SK-N-SH (cell line): ENCODE results near the gene PARP4. TPM values are rescaled to one million over a fixed set of nuclear protein-coding genes. Genes with fewer than 3 reads are reported as not detected.

Experiments
- CTCF ChIA-PET: fragments of 300-600, 350-600 bp; formaldehyde crosslinking; extraction: SDS; loops from one replicate; lab custom pipeline; 2021; lab: Yijun Ruan, JAX
- POLR2A ChIA-PET: fragments of 350-600 bp; sonication (Branson Sonifier 250); formaldehyde crosslinking; extraction: SDS; loops from one replicate; lab custom pipeline; 2020; ENCODE audit warnings: antibody characterized with exemption, inconsistent platforms; lab: Yijun Ruan, JAX
- DNase-seq: peaks from one replicate; pipeline ENCODE4 v3.0.0; 2012
- H2AFZ ChIP-seq: fragments of 200-600 bp; sonication (generic); 2 replicates; pipeline ENCODE4 v1.8.1; 2016; ENCODE audit warnings: antibody characterized with exemption, mild to moderate bottlenecking, low read depth
- H3F3A ChIP-seq: fragments of 200-600 bp; sonication (generic); replicated peaks from 2 replicates; pipeline ENCODE3; 2016; ENCODE audit warnings: antibody characterized with exemption, mild to moderate bottlenecking; ENCODE audit not compliant: insufficient read depth
- H3K27ac ChIP-seq, 2 experiments: fragments of 200-500 bp in 1 of 2; fragments of 200-600 bp in 1 of 2; sonication (Bioruptor generic) in 1 of 2; sonication (generic), shearing (Covaris generic) in 1 of 2; 2 replicates each; pipeline versions ENCODE4 v1.5.1 to v1.6.1; 2014 to 2016; ENCODE audit warnings: low read depth in 2 of 2, inconsistent platforms in 1 of 2, low read length in 1 of 2, mild to moderate bottlenecking in 1 of 2, mixed read lengths in 1 of 2
- H3K27me3 ChIP-seq: fragments of 200-600 bp; sonication (generic), shearing (Covaris generic); 2 replicates; pipeline ENCODE4 v1.6.1; 2016; ENCODE audit warnings: mixed run types; ENCODE audit not compliant: insufficient read depth
- H3K36me3 ChIP-seq, 2 experiments: fragments of 200-500 bp in 1 of 2; fragments of 200-600 bp in 1 of 2; sonication (Bioruptor generic) in 1 of 2; sonication (generic) in 1 of 2; replicated peaks in 1 of 2; 2 replicates each; pipeline versions ENCODE3 to v1.5.1; 2014 to 2016; ENCODE audit warnings: low read length in 1 of 2, mild to moderate bottlenecking in 1 of 2; ENCODE audit not compliant: insufficient read depth in 2 of 2, control insufficient read depth in 1 of 2
- H3K4me1 ChIP-seq, 2 experiments: fragments of 200-500 bp in 1 of 2; fragments of 200-600 bp in 1 of 2; sonication (Bioruptor generic) in 1 of 2; sonication (generic), shearing (Covaris generic) in 1 of 2; 2 replicates each; pipeline versions ENCODE4 v1.5.1 to v1.6.1; 2014 to 2016; ENCODE audit warnings: low read depth in 1 of 2, low read length in 1 of 2, mixed run types in 1 of 2; ENCODE audit not compliant: insufficient read depth in 2 of 2, control insufficient read depth in 1 of 2
- H3K4me2 ChIP-seq: fragments of 200-600 bp; sonication (generic), shearing (Covaris generic); 2 replicates; pipeline ENCODE4 v1.6.1; 2017; ENCODE audit warnings: mixed run types
- H3K4me3 ChIP-seq, 2 experiments: fragments of 200-500 bp in 1 of 2; fragments of 200-600 bp in 1 of 2; sonication (Bioruptor generic) in 1 of 2; sonication (generic), shearing (Covaris generic) in 1 of 2; 2 replicates each; pipeline versions ENCODE4 v1.5.1 to v1.8.1; 2014 to 2016; ENCODE audit warnings: low read depth in 2 of 2, inconsistent platforms in 1 of 2, low read length in 1 of 2, mild to moderate bottlenecking in 1 of 2, mixed read lengths in 1 of 2, moderate library complexity in 1 of 2
- H3K79me2 ChIP-seq: fragments of 200-600 bp; sonication (generic); 2 replicates; pipeline ENCODE4 v1.8.1; 2017; ENCODE audit warnings: mild to moderate bottlenecking; ENCODE audit not compliant: insufficient read depth
- H3K9ac ChIP-seq: fragments of 200-600 bp; sonication (generic); 2 replicates; pipeline ENCODE4 v1.6.1; 2017; ENCODE audit warnings: mixed run types
- H3K9me2 ChIP-seq: fragments of 200-600 bp; sonication (generic); 2 replicates; pipeline ENCODE4 v1.6.1; 2017; ENCODE audit warnings: mixed run types
- H3K9me3 ChIP-seq: fragments of 200-600 bp; sonication (generic); 2 replicates; pipeline ENCODE4 v1.6.1; 2017; ENCODE audit warnings: mixed run types, mild to moderate bottlenecking, moderate library complexity
- H4K20me1 ChIP-seq: fragments of 200-600 bp; sonication (generic); 2 replicates; pipeline ENCODE4 v1.6.1; 2017; ENCODE audit warnings: mild to moderate bottlenecking, mixed run types; ENCODE audit not compliant: insufficient read depth
- EZH2phosphoT487 ChIP-seq: fragments of 200-600 bp; sonication (generic); IDR thresholded peaks from 2 replicates; pipeline ENCODE4 v1.6.1; 2017; ENCODE audit warnings: low read depth, mixed run types, mild to moderate bottlenecking, antibody characterized with exemption, moderate library complexity, borderline replicate concordance
- GABPA ChIP-seq: IDR thresholded peaks from 2 replicates; pipeline ENCODE4 v1.4.0; 2012; ENCODE audit warnings: low read depth, mild to moderate bottlenecking
- GATA2 ChIP-seq: sonication (generic); formaldehyde crosslinking; IDR thresholded peaks from 2 replicates; pipeline ENCODE4 v1.5.0; 2020; ENCODE audit warnings: mild to moderate bottlenecking, missing genetic modification reagents
- IRF3 ChIP-seq: fragments of 150-350 bp; IDR thresholded peaks from 2 replicates; pipeline ENCODE4 v1.6.1; 2016; ENCODE audit warnings: mild to moderate bottlenecking, low read depth, low read length
- JUND ChIP-seq: IDR thresholded peaks from 2 replicates; pipeline ENCODE4 v1.4.0; 2012
- MAX ChIP-seq: IDR thresholded peaks from 2 replicates; pipeline ENCODE4 v1.4.0; 2012; ENCODE audit warnings: low read depth
- MEF2A ChIP-seq: IDR thresholded peaks from 2 replicates; pipeline ENCODE4 v1.4.0; 2012; ENCODE audit warnings: low read depth, borderline replicate concordance
- MXI1 ChIP-seq: IDR thresholded peaks from 2 replicates; pipeline ENCODE4 v1.6.1; 2012; ENCODE audit warnings: mild to moderate bottlenecking, low read depth, low read length, improper control_type of control experiment
- NRF1 ChIP-seq: IDR thresholded peaks from 2 replicates; pipeline ENCODE4 v1.6.1; 2012; ENCODE audit warnings: low read depth, mild to moderate bottlenecking, low read length
- POLR2AphosphoS5 ChIP-seq: IDR thresholded peaks from 2 replicates; pipeline ENCODE4 v1.6.1; 2012; ENCODE audit warnings: low read depth, low read length
- RFX5 ChIP-seq: IDR thresholded peaks from 2 replicates; pipeline ENCODE4 v1.6.1; 2012; ENCODE audit warnings: mild to moderate bottlenecking, improper control_type of control experiment, low read length
- RXRA ChIP-seq: IDR thresholded peaks from 2 replicates; pipeline ENCODE4 v1.4.0; 2012; ENCODE audit warnings: low read depth, mild to moderate bottlenecking, borderline replicate concordance
- YY1 ChIP-seq: IDR thresholded peaks from 2 replicates; pipeline ENCODE4 v1.4.0; 2012; ENCODE audit warnings: low read depth, mild to moderate bottlenecking
- WGBS: methylation state at CpG from one replicate; pipeline ENCODE4 v1.1.6; 2017; ENCODE audit warnings: low lambda C conversion rate; 5-methylcytosine and 5-hydroxymethylcytosine counted together
- polyA plus RNA-seq, 3 experiments: library from polyadenylated mRNA; depleted of rRNA; stranded (reverse); fragments of >200 nt; gene quantifications; 2 replicates each; pipeline ENCODE4 v1.2.3, GENCODE V29; 2012
- TF ChIP-seq, protein P1 (sequence below): IDR thresholded peaks from 2 replicates; pipeline ENCODE4 v1.4.0; 2012; ENCODE audit warnings: low read depth, borderline replicate concordance
- TF ChIP-seq, protein P2 (sequence below): IDR thresholded peaks from 2 replicates; pipeline ENCODE4 v1.6.1; 2012; ENCODE audit warnings: mild to moderate bottlenecking, low read depth, low read length, moderate library complexity
- TF ChIP-seq, protein P3 (sequence below): IDR thresholded peaks from 2 replicates; pipeline ENCODE4 v1.4.0; 2012; ENCODE audit warnings: low read depth, borderline replicate concordance
- TF ChIP-seq, protein P4 (sequence below): IDR thresholded peaks from 2 replicates; pipeline ENCODE4; 2012

The PARP4 gene
- polyA plus RNA-seq, 1 of the 3 experiments (the other 2 are of a cell fraction): 33.9 TPM

- no peak overlapping the region for H3K4me3 ChIP-seq
- 39% methylated on average over 3 of the region's 3 CpGs for WGBS
- no peak overlapping the region for H3K27ac ChIP-seq
- 0 out of 2 replicates have a peak, but pooled peaks cover 6% of the 10 kb centered on the region for H3K27me3 ChIP-seq
- no peaks in the 10 kb centered on the region for H3F3A ChIP-seq
- no peak overlapping the region for H3K9ac ChIP-seq
- H2AFZ ChIP-seq: no peak overlapping the region
- H3K9me3 ChIP-seq: no peaks in the 10 kb centered on the region
- no peak overlapping the region for H3K4me2 ChIP-seq
- TF ChIP-seq EZH2phosphoT487 (no peak), RXRA (no peak), POLR2AphosphoS5 (no peak), GATA2 (CRISPR knock-in tag) (no peak), YY1 (no peak), JUND (no peak), GABPA (no peak), RFX5 (no peak), MXI1 (no peak), IRF3 (no peak), MAX (no peak), MEF2A (no peak), NRF1 (no peak)
- TF ChIP-seq, protein P1, sequence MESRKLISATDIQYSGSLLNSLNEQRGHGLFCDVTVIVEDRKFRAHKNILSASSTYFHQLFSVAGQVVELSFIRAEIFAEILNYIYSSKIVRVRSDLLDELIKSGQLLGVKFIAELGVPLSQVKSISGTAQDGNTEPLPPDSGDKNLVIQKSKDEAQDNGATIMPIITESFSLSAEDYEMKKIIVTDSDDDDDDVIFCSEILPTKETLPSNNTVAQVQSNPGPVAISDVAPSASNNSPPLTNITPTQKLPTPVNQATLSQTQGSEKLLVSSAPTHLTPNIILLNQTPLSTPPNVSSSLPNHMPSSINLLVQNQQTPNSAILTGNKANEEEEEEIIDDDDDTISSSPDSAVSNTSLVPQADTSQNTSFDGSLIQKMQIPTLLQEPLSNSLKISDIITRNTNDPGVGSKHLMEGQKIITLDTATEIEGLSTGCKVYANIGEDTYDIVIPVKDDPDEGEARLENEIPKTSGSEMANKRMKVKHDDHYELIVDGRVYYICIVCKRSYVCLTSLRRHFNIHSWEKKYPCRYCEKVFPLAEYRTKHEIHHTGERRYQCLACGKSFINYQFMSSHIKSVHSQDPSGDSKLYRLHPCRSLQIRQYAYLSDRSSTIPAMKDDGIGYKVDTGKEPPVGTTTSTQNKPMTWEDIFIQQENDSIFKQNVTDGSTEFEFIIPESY: no peak
- TF ChIP-seq, protein P2, sequence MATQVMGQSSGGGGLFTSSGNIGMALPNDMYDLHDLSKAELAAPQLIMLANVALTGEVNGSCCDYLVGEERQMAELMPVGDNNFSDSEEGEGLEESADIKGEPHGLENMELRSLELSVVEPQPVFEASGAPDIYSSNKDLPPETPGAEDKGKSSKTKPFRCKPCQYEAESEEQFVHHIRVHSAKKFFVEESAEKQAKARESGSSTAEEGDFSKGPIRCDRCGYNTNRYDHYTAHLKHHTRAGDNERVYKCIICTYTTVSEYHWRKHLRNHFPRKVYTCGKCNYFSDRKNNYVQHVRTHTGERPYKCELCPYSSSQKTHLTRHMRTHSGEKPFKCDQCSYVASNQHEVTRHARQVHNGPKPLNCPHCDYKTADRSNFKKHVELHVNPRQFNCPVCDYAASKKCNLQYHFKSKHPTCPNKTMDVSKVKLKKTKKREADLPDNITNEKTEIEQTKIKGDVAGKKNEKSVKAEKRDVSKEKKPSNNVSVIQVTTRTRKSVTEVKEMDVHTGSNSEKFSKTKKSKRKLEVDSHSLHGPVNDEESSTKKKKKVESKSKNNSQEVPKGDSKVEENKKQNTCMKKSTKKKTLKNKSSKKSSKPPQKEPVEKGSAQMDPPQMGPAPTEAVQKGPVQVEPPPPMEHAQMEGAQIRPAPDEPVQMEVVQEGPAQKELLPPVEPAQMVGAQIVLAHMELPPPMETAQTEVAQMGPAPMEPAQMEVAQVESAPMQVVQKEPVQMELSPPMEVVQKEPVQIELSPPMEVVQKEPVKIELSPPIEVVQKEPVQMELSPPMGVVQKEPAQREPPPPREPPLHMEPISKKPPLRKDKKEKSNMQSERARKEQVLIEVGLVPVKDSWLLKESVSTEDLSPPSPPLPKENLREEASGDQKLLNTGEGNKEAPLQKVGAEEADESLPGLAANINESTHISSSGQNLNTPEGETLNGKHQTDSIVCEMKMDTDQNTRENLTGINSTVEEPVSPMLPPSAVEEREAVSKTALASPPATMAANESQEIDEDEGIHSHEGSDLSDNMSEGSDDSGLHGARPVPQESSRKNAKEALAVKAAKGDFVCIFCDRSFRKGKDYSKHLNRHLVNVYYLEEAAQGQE: no peak
- TF ChIP-seq, protein P3, sequence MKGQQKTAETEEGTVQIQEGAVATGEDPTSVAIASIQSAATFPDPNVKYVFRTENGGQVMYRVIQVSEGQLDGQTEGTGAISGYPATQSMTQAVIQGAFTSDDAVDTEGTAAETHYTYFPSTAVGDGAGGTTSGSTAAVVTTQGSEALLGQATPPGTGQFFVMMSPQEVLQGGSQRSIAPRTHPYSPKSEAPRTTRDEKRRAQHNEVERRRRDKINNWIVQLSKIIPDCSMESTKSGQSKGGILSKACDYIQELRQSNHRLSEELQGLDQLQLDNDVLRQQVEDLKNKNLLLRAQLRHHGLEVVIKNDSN: no peak
- TF ChIP-seq, protein P4, sequence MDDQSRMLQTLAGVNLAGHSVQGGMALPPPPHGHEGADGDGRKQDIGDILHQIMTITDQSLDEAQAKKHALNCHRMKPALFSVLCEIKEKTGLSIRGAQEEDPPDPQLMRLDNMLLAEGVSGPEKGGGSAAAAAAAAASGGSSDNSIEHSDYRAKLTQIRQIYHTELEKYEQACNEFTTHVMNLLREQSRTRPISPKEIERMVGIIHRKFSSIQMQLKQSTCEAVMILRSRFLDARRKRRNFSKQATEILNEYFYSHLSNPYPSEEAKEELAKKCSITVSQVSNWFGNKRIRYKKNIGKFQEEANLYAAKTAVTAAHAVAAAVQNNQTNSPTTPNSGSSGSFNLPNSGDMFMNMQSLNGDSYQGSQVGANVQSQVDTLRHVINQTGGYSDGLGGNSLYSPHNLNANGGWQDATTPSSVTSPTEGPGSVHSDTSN: no peak
- TF ChIP-seq, all 33 proteins: peak for 0
- ChIA-PET POLR2A (no interaction called here), CTCF (no interaction called here)
- no peaks in the 10 kb centered on the region for H3K36me3 ChIP-seq
- H3K4me1 ChIP-seq: no peaks in the 10 kb centered on the region
- no peaks in the 10 kb centered on the region for H3K79me2 ChIP-seq
- H4K20me1 ChIP-seq: no peaks in the 10 kb centered on the region
- no peaks in the 10 kb centered on the region for H3K9me2 ChIP-seq
- no peak for DNase-seq
Observed at GRCh38 chr13:24407844-24408243, 104.7 kb downstream of the PARP4 start.
